Iris pigment epithelial cell (primary cell): ENCODE data around the gene LAMA4.

Experiments
- DNase-seq: peaks from one replicate; pipeline ENCODE4 v3.0.0-alpha.2; 2011; ENCODE audit warnings: low read depth

The LAMA4 gene

DNA sequence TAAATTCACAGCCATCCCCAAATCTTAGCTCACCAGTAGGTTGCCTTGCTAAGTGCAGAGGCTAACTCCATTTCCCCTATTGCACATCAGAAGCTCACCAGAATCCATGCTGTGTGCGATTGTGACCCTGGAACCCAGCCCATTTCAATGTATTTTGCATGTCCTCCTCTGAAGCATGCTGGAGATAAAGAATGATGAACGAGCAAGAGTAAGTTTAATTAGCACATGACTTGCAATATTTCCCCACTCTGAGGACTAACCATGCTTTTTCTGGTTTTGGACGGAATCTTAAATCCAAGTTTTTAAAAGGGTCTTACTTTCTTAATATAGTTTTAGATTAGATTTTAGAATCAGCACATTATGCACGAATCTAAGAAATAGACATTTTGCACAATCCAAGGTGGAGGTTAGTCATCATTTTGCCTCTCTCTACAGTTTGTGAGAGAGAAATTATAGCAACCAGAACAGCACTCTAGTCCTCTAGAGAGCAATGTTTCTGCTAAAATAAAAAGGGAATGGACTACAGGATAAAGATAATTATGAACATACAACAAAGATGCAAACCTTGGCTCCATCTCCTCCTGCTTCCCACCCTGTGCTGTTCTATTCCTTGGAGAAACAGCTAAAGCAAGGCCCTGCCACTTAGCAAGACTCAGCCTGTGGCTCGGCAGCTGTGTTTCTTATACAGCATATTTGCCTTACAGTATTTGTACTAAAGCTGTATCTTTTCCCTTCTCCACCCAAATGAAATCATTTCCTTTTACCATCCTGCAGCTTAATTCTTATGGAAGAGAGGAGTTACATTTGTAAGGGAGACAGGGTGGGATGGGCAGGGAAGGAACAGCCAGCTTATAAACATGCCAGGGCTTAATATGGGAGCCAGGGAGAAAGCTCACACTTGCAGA lies 24.9 kb upstream of the LAMA4 start:
- no peak for DNase-seq

GRCh38 chr6:112275365-112275764 lies 21.0 kb upstream of the LAMA4 start:
- no peak for DNase-seq

DNA sequence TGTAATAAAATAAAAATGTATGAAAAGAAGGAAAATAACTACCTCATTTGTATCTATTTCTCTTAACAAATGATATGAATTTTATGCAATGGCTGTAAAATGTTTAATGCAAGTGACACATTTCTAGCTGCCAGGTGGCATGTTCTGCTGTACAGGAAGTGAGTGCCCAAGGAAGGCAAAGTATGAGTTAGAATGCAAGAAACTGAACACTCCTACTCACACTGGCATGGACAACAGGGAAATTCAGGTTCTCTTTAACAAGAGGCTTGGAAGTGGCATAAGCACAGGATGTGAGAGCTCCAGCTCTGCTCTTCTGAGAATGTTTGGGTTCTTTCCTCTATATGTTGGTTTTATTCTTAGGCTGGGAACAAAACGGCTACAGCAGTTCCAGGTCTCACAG lies 20.4 kb upstream of the LAMA4 start:
- no peak for DNase-seq

GRCh38 chr6:112272799-112273198 lies 18.4 kb upstream of the LAMA4 start:
- DNase-seq: no peak

- DNase-seq: no peak
Measured at GRCh38 chr6:112270756-112271155, 16.4 kb upstream of the LAMA4 start.

DNA sequence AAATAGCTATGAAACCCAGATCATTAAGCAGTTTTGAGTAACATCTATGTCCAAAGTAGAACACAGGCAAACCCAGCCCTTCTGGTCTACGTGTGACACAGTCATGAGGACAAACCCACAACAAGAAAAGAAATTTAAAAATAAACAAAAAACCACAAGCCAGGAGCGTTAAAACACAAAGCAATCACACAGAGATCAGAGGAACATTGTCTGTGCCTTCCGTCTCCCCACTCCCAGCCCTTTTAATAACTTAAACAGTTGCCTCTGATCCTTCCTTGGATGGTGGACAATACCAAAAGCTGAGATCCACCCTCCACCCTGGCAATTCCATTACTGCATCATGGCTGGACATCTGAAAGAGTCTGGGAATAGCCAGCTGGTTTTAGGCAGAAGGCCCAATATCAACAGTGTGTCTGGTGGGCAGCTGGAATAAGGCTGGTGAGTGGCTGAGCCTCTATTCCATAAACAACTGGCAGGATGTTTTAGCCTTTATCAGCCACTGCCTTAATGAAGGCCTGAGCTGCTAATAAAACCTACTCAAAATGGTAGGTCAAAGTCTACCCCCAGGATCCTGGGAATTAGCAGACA lies 15.7 kb upstream of the LAMA4 start:
- DNase-seq: no peak

DNA sequence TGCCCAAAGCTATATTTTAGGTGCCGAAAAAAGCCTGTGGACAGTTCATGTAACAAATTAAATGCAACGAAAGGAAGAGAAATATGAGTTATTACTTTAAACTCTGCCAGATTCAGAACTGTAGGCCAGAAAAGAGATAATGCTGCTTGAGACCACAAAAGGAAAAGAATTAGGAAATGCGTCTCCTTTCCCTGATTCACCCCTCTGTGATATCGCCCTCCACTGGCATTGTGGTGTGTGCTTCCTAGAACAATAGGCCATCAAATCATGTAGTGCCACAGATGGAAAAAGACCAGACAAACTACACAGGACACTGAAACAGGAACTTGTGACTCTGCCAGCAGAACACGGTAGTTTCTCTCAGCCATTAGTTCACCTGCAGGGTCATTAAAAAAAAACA lies 14.7 kb upstream of the LAMA4 start:
- peak; percentile 46 for DNase-seq

DNA sequence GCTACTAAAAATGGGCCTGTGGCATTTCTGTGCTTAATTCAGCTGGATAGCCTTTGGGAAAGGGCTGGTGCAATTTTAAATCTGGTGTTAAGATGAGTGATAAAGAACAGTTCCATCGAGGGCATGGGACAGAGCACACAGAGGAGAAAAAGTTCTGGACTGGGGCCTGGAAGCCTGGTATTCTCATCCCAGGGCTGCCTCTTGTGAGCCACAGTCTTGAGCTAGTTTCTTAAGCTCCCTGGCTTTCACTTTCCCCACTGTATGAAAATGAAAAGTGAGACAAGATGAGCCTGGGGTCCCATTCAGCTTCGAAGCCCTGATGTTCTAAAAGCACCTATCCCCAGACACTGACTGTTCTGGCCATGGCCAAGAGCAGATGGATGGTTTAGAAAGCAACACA lies 14.3 kb upstream of the LAMA4 start:
- no peak for DNase-seq

DNA sequence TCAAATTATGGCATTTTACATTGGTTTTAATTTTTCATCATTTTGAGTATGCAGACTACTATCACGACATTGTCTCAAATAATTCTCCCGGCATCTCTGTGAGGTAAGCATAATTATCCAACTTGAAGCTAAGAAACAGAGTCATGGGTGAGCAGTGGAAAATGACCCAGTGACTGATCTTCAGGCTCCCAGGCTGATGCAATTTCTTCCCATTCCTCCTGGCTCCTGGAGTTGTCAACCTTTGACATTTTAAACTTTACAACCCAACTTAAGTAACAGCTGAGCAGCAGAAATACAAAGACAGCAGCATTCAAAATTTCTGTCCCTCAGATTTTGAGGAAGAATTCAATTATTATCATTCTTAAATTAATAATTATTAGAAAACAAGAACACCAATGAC lies 13.7 kb upstream of the LAMA4 start:
- DNase-seq: no peak

- DNase-seq: no peak
Measured at GRCh38 chr6:112266331-112266730, 12.0 kb upstream of the LAMA4 start.

GRCh38 chr6:112259337-112259675 lies 4.9 kb upstream of the LAMA4 start:
- DNase-seq: no peak

DNA sequence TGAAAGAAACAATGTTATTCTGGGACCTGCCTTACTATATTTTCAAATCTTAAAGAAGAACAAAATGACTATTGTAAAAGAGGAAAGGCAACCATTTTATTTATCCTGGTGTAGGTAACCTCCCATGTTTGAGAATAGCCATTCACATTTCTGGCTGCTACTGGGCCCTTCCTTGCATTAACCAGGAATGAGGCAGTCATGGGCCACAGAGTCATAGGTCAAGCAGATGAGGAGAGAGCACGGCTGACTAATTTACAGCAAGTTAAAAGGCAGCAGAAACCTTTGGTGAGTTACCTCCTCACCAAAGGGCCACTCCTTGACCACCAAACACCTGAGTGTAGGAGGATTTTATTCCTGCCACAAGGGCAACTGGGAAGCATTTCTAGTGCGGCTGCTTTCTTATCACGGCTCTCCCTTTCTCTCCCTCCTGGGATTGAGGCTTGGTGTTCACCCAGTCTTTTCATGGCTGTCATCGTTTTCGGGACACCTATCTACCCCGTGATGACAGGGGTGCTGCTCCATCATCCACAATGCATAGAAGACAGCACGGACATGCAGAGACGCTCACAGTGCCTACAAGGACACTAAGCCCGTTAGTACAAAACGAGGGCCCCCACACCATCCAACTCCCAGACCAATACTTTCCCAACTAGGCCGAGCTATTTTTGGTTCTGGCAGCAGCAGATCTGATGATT lies 4.4 kb upstream of the LAMA4 start:
- peak; percentile 58 for DNase-seq

- no peak for DNase-seq
Measured at GRCh38 chr6:112257178-112257855, 3.0 kb upstream of the LAMA4 start.

DNA sequence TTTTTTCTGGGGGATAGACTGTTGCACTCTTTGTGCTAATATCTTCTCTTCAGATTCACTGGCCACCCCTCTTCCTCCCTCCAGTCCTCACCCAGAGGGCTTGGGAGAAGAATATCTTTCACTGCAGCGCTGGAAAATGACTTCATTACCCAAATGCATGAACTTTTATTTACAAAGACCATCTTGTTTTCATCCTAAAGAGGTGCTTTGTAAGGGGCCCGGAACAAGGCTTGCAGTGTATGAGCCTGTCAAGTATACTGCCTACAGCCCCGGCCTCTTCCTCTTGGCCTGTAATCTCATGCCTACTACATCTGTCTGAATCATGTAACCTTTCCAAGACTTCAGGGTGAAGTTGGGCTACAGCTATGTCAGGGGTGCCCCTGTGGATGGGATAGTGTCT lies 554 bp upstream of the LAMA4 start:
- DNase-seq: no peak

GRCh38 chr6:112253498-112253840 lies 898 bp downstream of the LAMA4 start:
- peak; percentile 46 for DNase-seq

DNA sequence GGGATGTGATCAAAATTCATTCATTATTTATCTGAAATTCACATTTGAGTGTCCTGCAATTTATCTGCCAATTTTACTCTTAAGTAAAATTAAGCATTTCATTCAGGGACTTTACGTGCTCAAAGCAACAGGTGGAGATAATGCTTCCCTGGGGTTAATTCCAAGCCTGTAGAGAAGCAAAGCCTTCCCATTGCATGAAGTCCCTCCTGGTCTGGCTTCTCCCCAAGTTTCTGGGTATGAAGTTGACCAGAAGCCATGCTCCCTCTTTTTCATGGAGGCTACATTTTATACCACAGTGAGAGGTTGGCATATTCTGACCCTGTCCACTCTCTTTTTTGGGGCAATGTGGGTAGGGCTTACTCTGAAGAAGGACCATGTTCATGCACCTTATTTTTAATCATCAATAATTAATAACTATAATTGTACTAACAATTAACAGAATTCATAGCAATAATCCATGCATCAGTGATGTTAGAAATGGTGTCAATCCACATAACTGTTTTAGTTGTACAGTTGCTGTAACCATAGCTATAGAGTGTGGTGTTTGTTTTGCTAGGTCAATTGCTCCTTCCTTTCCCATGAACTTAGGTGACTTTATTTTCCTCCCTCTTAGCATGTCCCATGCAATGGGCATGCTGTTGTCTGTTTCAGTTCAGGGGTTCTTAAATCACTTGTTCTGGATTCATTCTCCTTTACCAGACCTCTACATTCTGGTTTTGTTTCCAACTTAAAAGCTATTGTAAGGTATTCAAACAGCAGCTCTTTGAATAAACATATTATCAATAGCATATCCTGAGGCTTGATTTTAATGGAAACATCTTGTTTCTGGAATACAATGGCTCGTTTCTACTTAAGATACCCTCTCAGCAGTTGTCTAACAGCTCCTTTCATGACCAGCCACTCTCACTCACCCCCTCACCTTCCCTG lies 1.5 kb downstream of the LAMA4 start:
- peak; percentile 71 for DNase-seq

DNA sequence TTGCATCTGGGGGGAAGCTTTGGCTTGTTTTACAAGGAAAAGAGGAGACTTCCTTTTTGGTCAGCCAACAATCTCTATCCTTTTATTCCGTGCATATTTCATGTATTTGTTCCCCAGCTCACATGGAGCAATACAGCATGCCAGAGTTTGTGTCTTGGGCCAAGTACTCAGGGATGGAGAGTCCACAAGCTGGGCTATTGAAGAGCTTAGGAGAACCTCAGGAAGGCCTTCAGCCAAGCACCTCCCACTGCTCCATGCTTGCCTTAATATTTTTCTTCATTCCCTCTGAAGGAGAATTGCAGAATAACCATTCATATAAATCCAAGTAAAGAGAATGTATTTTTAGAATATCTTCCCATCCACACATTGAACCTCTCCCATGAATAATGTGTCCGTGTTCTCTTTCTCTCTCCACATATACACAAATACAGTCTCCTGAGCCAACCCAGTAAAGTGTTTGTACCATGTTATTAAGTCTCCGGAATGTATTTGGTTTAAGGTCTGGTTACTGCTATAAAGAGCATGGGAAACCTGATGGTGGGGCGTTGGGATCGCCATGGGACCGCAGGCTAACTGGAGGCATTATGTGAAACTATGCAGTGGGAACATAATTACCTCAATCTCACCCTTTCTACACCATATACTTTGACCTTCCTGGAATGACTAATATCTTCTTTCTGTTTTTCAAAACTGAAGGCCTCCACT lies 3.0 kb downstream of the LAMA4 start:
- peak; percentile 94 for DNase-seq

DNA sequence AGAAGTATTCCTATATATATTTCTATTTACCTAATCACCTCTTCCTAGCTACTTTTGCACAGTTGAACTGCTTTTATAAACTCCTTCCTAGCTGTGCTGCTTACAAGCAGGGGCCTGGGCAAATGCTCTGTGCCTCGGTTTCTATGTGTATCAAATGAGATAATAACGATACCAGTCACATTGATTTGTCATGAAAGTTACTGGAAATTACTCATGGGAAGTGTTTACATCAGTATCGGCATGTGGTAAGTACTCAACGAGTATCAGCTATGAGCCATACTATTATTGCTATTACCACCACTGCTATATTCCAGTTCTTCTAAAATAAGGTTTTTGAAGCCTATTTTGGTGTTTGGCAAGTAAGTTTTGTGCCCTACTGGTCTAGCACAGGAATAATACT lies 4.9 kb downstream of the LAMA4 start:
- peak; percentile 87 for DNase-seq

DNA sequence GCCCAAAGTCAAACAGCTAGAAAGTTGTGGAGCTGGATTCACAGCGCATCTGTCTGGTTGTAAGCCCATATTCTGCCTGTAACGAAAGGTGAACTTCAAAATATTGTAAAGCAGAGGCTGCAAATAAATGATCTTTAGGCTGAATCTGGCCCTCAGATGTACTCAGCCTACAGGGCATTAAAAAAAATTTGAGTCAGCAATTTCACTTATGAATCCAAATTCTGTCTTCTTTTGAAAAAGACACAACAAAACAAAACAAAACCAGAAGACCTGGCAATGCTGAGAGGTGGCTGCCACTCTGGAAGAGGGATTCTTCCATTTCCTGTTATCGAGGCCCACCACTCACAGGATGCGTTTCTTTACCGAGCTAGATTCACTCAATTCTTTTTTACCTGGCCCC lies 7.1 kb downstream of the LAMA4 start:
- no peak for DNase-seq

GRCh38 chr6:112245511-112246203 lies 8.7 kb downstream of the LAMA4 start:
- DNase-seq: peak; percentile 53
